HG03060 (cell line): ENCODE results near the gene CNIH2.

Source experiments
- ATAC-seq: cut with Tn5 transposase; IDR thresholded peaks from one replicate; pipeline ENCODE4 v1.9.1; 2021; ENCODE audit warnings: low read depth, moderate number of reproducible peaks; ENCODE audit not compliant: unreplicated experiment

The CNIH2 gene

DNA sequence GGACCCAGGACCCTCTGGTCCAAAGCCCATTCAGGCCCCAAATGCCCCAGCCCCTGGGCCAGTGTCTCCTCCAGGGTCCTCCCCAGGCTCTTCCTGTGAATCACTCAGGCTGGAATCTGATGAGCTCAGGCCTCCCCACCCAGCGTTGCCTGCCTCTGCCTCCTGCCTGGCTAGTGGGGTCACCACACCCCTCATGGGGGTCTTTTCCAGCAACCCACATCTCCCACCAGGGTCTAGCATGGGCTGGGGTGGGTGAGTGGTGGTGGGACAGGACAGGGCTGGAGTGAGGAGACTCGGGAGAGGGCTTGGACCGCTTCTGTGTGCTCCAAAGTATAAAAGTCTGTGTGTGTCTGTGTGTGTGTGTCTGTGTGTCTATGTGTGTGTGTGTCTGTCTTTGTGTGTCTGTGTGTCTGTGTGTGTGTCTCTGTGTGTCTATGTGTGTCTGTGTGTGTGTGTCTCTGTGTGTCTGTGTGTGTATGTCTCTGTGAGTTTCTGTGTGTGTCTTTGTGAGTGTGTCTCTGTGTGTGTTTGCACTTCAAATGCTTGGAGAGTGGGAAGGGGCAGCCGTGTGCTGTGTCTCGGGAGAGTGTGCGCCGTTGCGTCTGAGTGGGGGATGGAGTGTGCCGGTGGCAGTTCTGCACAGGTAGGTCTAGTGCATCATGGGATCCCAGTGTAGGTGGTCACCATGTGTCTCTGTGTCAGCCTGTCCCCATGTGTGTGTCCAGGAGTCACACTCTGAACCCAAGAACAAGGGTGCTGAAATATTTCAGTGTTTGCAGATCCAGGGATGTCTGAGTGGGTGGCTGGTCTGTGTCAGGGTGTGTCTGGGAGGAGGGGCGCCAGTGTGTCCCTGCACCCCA is 49.4 kb downstream of the CNIH2 start:
- no peak for ATAC-seq

GRCh38 chr11:66328031-66328301 is 50.0 kb downstream of the CNIH2 start:
- ATAC-seq, result no peak

DNA sequence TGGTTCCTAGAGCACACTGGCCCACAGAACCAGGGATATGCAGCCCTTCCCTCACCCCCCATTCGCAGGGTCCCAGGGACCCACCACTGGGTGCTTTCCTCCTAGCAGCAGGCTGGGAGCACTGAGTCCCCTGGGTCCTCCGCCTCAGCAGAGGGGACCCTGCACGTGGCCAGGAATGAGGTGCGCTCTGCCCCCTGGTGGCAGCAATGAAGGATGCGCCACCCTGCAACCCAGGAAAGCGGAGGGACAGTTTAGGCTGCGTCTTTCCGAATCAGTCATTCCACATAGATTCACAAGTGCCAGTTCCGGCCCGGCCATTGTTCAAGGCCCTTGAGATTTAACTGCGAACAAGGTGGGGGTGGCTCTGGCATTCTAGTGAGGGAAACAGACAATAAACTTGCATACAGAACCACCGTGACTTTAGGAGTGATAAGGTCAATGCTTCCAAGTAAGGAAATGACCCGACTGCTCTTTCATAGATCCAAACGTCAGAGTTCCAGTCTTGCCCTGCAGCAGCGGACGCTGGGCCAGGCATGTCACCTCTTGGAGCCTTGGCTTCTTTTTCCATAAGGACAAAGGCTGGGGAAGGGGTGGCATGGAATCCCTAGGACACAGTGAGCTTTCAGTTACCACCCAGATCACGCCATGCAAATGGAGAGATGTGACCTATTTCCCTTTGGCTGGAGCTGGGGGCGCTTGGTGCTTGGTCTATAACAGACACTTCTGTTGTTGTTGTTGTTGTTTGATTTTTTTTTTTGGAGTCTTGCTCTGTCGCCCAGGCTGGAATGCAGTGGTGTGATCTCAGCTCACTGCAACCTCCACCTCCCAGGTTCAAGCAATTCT is 50.5 kb downstream of the CNIH2 start:
- no peak for ATAC-seq

DNA sequence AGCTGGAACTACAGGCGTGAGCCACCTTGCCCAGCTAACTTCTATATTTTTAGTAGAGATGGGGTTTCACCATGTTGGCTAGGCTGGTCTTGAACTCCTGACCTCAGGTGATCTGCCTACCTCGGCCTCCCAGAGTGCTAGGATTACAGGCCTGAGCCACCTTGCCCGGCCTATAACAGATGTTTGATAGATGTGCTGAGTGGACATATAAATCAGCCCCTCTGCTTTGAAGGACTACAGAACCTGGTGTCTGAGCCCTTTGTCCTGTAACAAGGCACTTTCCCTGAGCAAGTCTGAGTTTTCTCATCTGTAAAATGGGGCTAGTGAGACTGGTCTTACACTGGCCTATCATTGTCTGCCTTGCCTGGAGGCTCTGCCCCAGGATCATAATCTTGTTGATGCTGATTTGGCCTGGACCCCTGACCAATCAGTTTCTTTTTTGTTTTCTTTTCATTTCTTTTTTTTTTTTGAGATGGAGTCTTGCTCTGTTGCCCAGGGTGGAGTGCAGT is 51.2 kb downstream of the CNIH2 start:
- no peak for ATAC-seq

DNA sequence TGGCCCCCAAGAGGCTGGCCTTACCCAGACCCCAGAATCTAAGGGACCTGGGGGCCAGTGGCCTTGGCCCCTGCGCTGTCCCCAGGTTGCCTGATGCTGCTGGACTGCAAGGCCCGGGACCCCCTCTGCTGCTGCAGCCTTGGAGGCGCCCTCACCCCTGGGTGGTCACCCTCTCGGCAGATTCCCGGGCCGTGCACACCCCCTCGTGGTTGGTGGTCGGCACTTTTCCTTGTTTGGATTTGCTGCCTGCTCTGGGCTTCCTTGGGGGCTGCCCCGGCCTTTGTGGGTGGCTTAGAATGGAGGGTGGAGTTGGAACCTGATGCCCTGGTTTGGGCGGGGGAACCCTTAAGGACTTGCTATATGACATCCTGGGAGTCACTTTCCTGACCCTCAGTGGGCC is 53.0 kb downstream of the CNIH2 start:
- ATAC-seq, result no peak

GRCh38 chr11:66331542-66332370 is 53.8 kb downstream of the CNIH2 start:
- ATAC-seq, result no peak

DNA sequence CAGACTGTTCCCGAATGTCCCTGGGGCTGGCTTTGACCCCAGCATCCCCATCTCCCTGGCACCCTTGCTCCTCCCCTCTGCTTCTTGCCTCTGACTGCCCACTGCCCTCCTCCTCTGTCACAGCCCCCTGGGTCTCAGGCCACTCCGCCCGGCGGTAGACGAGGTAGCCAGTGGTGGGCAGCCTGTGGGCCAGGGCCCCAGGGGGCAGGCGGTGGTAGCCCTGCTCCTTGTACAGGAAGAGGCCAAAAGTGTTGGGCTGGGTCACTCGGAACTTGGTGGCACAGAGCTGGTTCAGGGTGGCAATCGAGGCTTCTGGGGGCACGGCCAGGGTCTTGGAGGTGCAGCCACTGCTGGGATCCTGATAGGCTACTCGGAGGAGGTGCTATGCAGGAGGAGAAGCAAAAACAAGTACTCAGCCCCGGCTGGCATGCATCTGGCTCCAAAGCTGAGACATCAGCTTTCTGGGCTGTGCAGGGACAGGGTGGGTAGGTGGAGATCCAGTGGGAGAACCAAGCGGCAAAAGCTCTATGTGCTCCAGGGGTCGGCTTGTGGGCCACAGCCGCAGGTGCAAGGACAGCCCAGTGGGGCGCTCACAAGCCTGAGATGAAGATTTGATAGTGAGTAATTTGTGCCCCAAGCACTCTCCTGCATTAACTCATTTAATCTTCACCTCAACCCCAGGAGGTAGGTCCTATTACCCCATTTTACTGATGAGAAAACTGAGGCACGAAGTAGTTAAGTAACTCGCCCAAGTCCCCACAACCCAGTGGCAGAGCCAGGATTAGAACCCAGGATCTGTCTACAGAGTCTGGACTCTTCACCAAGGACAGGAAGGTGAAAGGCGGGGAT is 54.6 kb downstream of the CNIH2 start:
- no peak for ATAC-seq

GRCh38 chr11:66333220-66333877 is 55.4 kb downstream of the CNIH2 start:
- no peak for ATAC-seq
